GM18870 (cell line): Measurements from ENCODE around the gene NFKBIB.

Source experiments
- ATAC-seq: cut with Tn5 transposase; IDR thresholded peaks from one replicate; pipeline ENCODE4 v1.9.1; 2021; ENCODE audit warnings: moderate library complexity; ENCODE audit not compliant: unreplicated experiment

Gene NFKBIB

DNA sequence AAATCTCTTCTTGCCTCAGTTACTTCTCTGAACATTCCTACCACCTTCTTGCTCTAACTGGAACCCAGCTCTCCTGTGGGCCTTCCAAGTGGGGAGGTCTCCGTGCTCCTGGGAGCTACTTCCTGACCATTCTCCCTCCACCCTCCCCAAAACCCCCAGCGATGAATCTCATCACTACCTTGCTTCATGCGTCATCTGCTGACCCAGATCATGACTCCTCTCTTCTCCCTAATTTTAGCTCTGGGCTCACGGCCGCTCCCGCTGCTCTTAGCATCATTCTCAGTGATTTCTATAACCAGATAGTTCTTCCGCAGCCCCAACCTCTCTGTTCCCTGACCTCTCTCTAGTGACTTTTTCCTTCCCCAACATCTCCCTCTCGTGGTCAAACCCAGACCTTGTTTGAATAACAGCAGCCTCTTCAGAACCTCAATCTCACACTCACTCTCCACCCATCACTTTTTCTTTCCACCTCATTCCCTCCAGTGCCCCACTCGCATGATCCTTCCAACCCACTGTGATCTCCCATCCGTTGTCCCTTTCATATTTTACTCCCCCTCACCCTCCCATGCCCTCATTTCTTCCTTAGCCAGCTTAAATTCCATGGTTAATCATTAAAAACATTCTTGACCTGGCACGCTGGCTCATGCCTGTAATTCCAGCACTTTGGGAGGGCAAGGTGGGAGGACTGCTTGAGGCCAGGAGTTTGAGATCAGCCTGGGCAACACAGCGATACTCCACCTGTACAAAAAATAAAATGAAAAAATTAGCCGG, 52.8 kb downstream of the NFKBIB start:
- no peak for ATAC-seq

DNA sequence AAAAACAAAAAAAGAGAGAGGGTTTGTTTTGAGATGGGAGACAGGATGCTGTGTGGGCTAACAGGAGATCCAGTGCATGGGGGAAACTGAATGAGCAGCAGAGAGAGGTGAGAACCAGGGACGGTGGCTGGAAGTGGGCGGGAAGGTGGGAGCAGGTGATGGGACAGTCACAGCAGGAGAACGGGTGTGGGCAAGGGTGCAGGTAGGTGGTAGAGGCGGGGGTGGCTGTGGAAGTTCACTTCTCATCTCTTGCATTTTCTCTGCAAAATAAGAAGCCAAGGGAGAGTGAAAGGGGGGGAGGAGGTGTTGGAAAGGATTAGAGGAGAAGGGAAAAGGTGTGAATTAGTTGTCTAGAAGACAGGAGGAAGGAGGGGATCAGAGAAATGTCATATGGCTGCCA, 53.9 kb downstream of the NFKBIB start:
- no peak for ATAC-seq

DNA sequence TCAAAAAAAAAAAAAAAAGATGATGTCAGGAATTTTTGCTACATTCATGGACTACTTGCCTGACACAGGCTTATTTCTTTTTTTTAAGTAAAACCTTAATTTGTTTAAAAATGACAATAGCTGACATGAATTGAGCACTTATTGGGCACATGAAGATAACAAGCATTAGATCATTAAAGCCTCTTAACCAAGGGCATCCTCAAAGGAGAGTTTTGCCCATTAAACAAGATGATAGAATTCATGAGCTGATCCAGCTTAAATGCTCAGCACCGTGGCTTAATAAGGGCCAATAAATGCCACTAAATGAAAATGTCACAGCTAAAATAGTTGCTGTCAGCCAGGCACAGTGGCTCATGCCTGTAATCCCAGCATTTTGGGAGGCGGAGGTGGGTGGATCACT, 56.5 kb downstream of the NFKBIB start:
- no peak for ATAC-seq

DNA sequence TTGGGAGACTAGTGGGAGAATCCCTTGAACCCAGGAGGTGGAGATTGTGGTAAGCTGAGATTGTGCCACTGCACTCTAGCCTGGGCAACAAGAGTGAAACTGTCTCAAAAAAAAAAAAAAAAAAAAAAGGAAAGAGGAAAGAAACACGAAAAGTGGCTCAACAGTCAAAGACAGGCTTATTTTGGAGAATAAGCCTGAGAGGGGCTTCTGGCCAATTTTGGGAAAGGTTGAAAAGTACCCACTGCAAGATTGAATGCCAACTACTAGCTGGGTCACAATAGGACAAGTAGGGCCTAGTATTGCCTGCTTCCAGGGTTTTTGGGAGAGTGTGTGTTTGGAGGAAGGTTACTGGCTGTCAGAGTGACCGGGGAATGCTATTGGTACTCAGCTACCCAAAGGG, 58.5 kb downstream of the NFKBIB start:
- ATAC-seq, result no peak
